OCI-LY1 (cell line): ENCODE data around the gene KITLG.

ENCODE experiments used
- H2AFZ ChIP-seq: fragments of 200-600 bp; sonication (generic), shearing (Covaris generic); 2 replicates; pipeline ENCODE4 v1.6.0; 2014; ENCODE audit warnings: antibody characterized with exemption, mild to moderate bottlenecking, low read length
- H3F3A ChIP-seq: fragments of 200-600 bp; sonication (generic), shearing (Covaris generic); 2 replicates; pipeline ENCODE4 v1.6.0; 2014; ENCODE audit warnings: mild to moderate bottlenecking, antibody characterized with exemption, low read length, moderate library complexity; ENCODE audit not compliant: insufficient read depth
- H3K27ac ChIP-seq: fragments of 200-600 bp; sonication (generic); 2 replicates; pipeline ENCODE4 v1.5.1; 2014; ENCODE audit warnings: low read length, mixed run types, mild to moderate bottlenecking, low read depth; ENCODE audit not compliant: poor library complexity, severe bottlenecking
- H3K27me3 ChIP-seq: fragments of 200-600 bp; sonication (generic); 2 replicates; pipeline ENCODE4 v1.6.0; 2014; ENCODE audit warnings: antibody characterized with exemption, mild to moderate bottlenecking, low read length, moderate library complexity; ENCODE audit not compliant: insufficient read depth
- H3K36me3 ChIP-seq: fragments of 200-600 bp; sonication (generic); 2 replicates; pipeline ENCODE4 v1.6.1; 2014; ENCODE audit warnings: mild to moderate bottlenecking, antibody characterized with exemption, low read length, moderate library complexity, mixed read lengths; ENCODE audit not compliant: insufficient read depth
- H3K4me1 ChIP-seq: fragments of 200-600 bp; sonication (generic); 2 replicates; pipeline ENCODE4 v1.5.1; 2014; ENCODE audit warnings: mild to moderate bottlenecking, low read length, moderate library complexity; ENCODE audit not compliant: insufficient read depth, severe bottlenecking
- H3K4me2 ChIP-seq: fragments of 200-600 bp; sonication (generic), shearing (Covaris generic); 2 replicates; pipeline ENCODE4 v1.6.1; 2014; ENCODE audit warnings: low read length
- H3K4me3 ChIP-seq: fragments of 200-600 bp; sonication (generic); 2 replicates; pipeline ENCODE4 v1.5.1; 2014; ENCODE audit warnings: low read length, low read depth, mild to moderate bottlenecking, mixed read lengths; ENCODE audit not compliant: poor library complexity, severe bottlenecking
- H3K79me2 ChIP-seq: fragments of 200-600 bp; shearing (Covaris generic); 2 replicates; pipeline ENCODE4 v1.6.1; 2016; ENCODE audit warnings: mixed run types, low read length, mixed read lengths; ENCODE audit not compliant: insufficient read depth
- H3K9ac ChIP-seq: fragments of 200-600 bp; sonication (generic), shearing (Covaris generic); 2 replicates; pipeline ENCODE4 v1.6.1; 2014; ENCODE audit warnings: mild to moderate bottlenecking, low read length, mixed read lengths
- H3K9me2 ChIP-seq: fragments of 200-600 bp; sonication (generic), shearing (Covaris generic); 2 replicates; pipeline ENCODE4 v1.6.1; 2014; ENCODE audit warnings: low read depth, mild to moderate bottlenecking, low read length, mixed read lengths
- H3K9me3 ChIP-seq: fragments of 200-600 bp; shearing (Covaris generic); 2 replicates; pipeline ENCODE4 v1.6.1; 2014; ENCODE audit warnings: low read length, mixed read lengths
- H4K20me1 ChIP-seq: fragments of 200-600 bp; sonication (generic), shearing (Covaris generic); 2 replicates; pipeline ENCODE4 v1.6.0; 2016; ENCODE audit warnings: mild to moderate bottlenecking, low read length; ENCODE audit not compliant: insufficient read depth
- EZH2 ChIP-seq: fragments of 200-600 bp; sonication (generic), shearing (Covaris generic); IDR thresholded peaks from 2 replicates; pipeline ENCODE4 v1.8.0; 2017; ENCODE audit warnings: borderline replicate concordance, mixed run types, mild to moderate bottlenecking, antibody characterized with exemption, low read length, moderate library complexity, mixed read lengths
- TF ChIP-seq, protein P1 (sequence below): fragments of 200-600 bp; sonication (generic), shearing (Covaris generic); IDR thresholded peaks from 2 replicates; pipeline ENCODE4 v1.5.1; 2017; ENCODE audit warnings: mild to moderate bottlenecking, antibody characterized with exemption, low read length, moderate library complexity, mixed read lengths

Gene KITLG

GRCh38 chr12:88585077-88585476 lies 4.8 kb upstream of the KITLG start:
- peaks cover 3% of the 10 kb centered on the region; the same call in 1 of the 2 replicates for H3K9me3 ChIP-seq
- H3K36me3 ChIP-seq, result no peaks in the 10 kb centered on the region
- no peaks in the 10 kb centered on the region for H3K9me2 ChIP-seq
- H2AFZ ChIP-seq, result no peak overlapping the region
- no peaks in the 10 kb centered on the region for H3K27me3 ChIP-seq
- H3K4me2 ChIP-seq, result no peak overlapping the region
- no peaks in the 10 kb centered on the region for H4K20me1 ChIP-seq
- no peaks in the 10 kb centered on the region for H3K4me1 ChIP-seq
- TF ChIP-seq, protein P1, sequence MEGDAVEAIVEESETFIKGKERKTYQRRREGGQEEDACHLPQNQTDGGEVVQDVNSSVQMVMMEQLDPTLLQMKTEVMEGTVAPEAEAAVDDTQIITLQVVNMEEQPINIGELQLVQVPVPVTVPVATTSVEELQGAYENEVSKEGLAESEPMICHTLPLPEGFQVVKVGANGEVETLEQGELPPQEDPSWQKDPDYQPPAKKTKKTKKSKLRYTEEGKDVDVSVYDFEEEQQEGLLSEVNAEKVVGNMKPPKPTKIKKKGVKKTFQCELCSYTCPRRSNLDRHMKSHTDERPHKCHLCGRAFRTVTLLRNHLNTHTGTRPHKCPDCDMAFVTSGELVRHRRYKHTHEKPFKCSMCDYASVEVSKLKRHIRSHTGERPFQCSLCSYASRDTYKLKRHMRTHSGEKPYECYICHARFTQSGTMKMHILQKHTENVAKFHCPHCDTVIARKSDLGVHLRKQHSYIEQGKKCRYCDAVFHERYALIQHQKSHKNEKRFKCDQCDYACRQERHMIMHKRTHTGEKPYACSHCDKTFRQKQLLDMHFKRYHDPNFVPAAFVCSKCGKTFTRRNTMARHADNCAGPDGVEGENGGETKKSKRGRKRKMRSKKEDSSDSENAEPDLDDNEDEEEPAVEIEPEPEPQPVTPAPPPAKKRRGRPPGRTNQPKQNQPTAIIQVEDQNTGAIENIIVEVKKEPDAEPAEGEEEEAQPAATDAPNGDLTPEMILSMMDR, result no peak
- no peak for TF ChIP-seq EZH2
- H3K79me2 ChIP-seq, result no peaks in the 10 kb centered on the region
- no peaks in the 10 kb centered on the region for H3F3A ChIP-seq
- H3K4me3 ChIP-seq, result no peak overlapping the region
- H3K27ac ChIP-seq, result no peak overlapping the region
- H3K9ac ChIP-seq, result no peak overlapping the region

DNA sequence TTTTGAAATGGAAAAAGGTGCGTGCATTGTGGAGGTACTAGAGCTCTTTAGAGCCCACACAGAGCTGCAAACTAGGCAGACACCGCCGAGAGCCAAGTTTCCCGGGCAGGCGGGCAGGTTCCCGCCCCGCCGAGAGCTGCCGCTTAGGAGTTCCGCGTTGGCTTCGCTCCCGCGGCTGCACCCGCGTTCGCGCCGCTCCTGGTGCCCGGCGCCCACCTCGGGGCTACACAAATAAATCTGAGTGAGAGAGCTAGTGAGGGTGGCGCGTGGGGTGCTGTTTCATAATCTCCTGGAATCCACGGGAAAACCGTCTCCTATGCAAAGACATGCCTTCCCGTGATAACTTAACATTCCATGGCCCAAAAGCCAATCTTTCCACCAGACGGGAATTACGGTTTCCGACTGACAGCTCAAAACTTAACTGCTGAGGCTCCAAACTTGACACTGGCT lies 645 bp downstream of the KITLG start:
- H4K20me1 ChIP-seq, result no peaks in the 10 kb centered on the region
- no peaks in the 10 kb centered on the region for H3K27me3 ChIP-seq
- H3F3A ChIP-seq, result no peaks in the 10 kb centered on the region
- H3K27ac ChIP-seq, result no peak overlapping the region
- no peaks in the 10 kb centered on the region for H3K4me1 ChIP-seq
- H3K9ac ChIP-seq, result no peak overlapping the region
- no peak overlapping the region for H2AFZ ChIP-seq
- no peaks in the 10 kb centered on the region for H3K9me3 ChIP-seq
- no peak overlapping the region for H3K4me2 ChIP-seq
- no peaks in the 10 kb centered on the region for H3K9me2 ChIP-seq
- no peak overlapping the region for H3K4me3 ChIP-seq
- no peak for TF ChIP-seq EZH2
- TF ChIP-seq, protein P1, result no peak
- H3K36me3 ChIP-seq, result no peaks in the 10 kb centered on the region
- no peaks in the 10 kb centered on the region for H3K79me2 ChIP-seq

DNA sequence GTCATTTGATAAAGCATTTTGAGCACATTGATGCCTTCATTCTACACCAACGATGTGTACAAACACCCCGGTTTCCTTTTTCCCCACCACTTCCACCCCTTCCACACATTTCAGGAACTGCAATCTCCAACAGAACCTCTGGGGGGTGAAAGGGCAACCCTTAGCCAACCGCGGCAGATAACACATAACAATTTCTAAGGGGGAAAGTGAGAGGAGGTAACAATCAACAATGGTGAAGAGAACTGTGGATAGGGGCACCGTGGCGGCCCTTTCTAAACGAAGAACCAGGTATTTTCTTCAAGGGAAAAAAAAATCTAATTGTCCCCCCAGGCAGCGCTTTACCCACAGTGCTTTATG lies 1.1 kb downstream of the KITLG start:
- Histone ChIP-seq H3K4me2 (no peak overlapping the region), H3K27me3 (no peaks in the 10 kb centered on the region), H3K4me3 (no peak overlapping the region), H3K9me2 (no peaks in the 10 kb centered on the region), H3K27ac (no peak overlapping the region), H3K9ac (no peak overlapping the region), H4K20me1 (no peaks in the 10 kb centered on the region), H3K36me3 (no peaks in the 10 kb centered on the region), H3K79me2 (no peaks in the 10 kb centered on the region), H3F3A (no peaks in the 10 kb centered on the region), H3K9me3 (no peaks in the 10 kb centered on the region), H2AFZ (no peak overlapping the region), H3K4me1 (no peaks in the 10 kb centered on the region)
- TF ChIP-seq, protein P1, result no peak
- TF ChIP-seq EZH2, result no peak
